PFSK-1 (cell line): ENCODE results near the gene TP53I11.

Experiments used
- POLR2AphosphoS5 ChIP-seq: IDR thresholded peaks from 2 replicates; pipeline ENCODE4 v1.6.1; 2012; ENCODE audit warnings: low read depth, mild to moderate bottlenecking, control low read depth, low read length, moderate library complexity
- TAF1 ChIP-seq: IDR thresholded peaks from 2 replicates; pipeline ENCODE4 v1.6.1; 2012; ENCODE audit warnings: low read length, control low read depth, borderline replicate concordance; ENCODE audit not compliant: insufficient read depth

DNA sequence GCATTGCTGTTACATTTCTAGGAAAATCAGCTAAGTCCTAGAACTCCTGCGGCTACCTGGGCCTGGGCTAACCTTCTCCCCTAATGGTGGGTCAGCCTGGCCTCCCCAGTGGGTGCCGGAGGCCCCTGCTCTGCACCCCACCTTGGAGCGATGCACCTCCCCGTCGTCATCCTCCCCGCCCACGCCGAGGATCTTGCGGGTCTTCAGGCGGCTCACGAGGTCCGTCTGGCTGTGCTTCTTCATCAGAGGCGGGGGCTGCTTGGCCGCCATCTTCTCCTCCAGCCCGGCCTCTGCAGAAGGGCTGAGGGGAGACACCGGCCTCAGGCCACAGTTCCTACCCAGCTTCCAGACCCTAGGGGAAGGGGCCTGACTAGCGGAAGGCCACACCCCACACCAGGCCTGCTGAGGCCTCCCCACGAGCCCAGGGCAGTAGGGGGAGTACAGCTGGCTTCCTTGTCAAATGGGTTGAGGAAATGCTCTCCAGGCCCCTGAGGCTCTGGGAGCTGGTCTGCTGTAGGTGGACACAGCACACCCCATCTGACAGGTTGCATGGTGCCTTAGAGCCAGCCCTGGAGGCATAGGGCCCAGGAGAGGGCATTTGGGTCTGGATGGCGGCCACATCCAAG lies 12.5 kb downstream of the TP53I11 start:
- TF ChIP-seq TAF1 (no peak), POLR2AphosphoS5 (no peak)
